C1 segment of cervical spinal cord (tissue), 14 donors: Measurements from ENCODE around the gene NEK5.

Experiments
- DNase-seq, 14 donors: peaks; one replicate each; lab custom pipeline; 2025; lab: John Stamatoyannopoulos, UW

The NEK5 gene

GRCh38 chr13:51988988-51989618, 139.8 kb downstream of the NEK5 start:
- DNase-seq, result no peak
